Measurements from ENCODE around the gene CKB.
A peak's percentile ranks its signal among the peaks of the same experiment; 100 is the strongest.

Gene CKB

DNA sequence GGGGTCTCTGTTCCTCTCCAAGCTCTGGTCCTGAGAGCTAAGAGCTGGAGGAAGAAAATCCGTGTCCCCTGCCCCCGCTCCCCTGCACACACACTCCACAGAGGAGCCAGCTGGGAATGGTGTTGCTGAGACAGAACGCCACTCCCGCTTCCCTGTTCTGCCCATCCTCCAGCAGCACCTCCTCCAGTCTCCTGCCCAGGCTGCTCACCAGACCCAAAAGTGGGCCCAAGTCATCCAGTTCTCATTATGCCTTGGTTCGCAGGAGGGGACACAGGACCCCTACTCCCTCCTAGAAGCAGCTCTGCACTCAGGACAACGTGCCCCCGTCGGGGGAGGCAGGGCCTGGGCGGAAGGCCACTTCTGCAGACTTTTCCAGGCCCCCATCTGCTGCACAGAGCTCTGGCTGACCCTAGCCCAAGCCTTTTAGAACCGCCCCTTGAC, 5.5 kb upstream of the CKB start:
- peak in 34 of 58 donors; percentile 27 to 74 (median 58) for DNase-seq

DNA sequence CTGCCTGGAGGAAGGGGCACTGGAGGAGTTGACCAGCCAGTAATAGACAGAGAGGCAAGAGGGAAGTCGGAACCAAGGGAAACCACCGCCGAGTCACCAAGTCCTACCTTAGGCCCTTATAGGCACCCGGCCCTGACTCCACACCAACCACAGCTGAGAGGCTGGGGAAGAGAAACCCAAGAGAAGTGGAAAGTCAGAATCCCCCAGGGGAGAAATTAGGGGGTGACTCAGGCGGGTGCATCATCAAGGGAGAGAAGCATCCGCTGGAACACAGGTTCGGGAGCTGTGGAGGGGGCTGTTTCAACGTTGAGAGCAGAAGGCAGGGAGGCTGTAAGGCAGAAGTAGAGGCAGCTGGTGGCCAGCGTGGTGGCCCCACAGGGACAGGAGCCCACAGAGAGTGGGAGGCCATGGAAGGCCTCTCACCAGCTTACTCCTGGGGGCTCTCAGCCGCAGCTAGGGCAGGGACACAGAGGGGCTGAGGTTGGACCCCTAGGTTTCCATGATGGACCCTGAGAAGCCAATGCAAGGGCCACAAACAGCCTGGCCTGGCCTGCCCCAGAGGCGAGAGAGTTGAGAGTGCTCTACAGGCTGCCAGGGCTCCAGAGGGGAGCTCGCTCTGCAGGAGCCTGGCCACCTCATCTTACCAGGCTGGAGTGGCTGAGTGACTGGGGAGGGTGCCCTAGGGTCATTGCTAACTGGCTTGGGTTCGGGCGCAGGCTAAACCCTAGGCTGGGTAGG, 4.9 kb upstream of the CKB start:
- DNase-seq, result no peak

GRCh38 chr14:103526914-103527248, 4.3 kb upstream of the CKB start:
- DNase-seq, result no peak

GRCh38 chr14:103526247-103526913, 3.8 kb upstream of the CKB start:
- no peak for DNase-seq

DNA sequence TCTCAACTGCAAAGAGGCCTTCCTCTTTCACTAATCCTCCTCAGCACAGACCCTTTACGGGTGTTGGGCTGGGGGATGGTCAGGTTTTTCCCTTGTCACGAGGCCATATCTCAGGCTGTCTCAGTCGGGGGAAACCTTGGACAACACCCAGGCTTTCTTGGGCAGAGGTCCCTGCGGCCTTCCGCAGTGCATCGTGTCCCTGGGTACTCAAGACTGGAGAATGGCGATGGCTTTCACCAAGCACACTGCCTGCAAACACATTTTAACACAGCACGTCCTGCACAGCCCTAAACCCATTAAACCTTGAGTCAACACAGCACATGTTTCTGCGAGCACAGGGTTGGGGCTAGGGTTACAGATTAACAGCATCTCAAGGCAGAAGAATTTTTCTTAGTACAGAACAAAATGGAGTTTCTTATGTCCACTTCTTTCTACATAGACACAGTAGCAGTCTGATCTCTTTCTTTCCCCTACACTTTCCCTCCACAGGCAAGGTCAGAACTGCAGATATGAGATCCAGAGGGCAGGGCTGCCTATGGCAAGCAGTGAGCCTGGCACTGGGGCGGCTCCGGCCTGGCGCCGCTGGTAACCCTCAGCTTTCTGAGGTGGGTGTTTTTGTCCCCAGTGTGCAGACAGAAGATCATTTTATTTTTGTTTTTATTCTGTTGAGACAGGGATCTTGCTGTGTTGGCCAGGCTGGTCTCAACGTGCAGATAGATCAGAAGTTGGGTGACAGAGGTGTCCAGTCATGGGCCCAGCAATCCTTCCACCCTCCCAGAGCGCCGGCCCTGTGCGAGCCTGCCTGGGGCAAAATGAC, 3.0 kb upstream of the CKB start:
- peak in 1 of 58 donors; percentile 17 for DNase-seq

GRCh38 chr14:103524002-103524935, 1.6 kb upstream of the CKB start:
- no peak for DNase-seq

DNA sequence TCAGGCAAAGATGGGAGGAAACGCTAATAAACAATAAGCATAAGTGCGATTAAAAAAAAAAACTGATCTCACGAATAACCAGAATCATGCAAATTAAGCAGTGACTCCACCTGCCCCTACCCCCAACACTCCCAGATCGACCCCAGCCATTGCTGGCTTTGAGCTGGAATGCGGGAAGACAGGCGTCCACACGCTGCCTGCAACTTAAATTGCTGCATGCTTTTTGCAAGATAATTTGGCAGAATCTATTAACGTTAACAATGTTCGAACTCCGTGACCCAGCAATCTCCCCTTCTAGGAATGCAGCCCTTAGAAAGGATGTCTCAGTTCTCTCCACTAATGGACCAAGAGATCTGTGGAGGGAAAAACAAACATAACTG, 935 bp upstream of the CKB start:
- no peak for DNase-seq

DNA sequence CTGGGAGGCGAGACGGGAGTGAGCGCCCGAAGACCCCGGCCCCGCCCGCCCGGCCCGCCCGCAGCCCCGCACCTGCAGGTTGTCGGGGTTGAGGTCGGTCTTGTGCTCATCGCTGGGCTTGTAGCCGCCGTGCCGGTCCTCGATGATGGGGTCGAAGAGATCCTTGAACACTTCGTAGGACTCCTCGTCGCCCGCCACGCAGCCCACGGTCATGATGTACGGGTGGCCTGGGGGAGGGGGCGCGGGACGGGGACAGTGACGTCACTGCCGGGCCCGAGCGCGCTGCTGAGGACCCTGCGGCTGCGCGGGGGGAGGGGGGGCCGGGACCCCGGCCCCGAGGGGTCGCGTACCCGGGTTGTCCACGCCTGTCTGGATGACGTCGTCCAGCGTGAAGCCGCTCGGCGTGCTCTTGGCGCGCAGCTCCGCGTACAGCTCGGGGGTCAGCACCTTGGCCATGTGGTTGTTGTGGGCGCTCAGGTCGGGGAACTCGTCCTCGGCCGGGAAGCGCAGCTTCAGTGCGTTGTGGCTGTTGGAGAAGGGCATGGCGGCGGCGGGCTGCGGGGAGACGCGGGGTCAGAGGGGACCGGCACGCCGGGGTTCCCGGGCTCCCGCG, 573 bp downstream of the CKB start:
- DNase-seq, result peak in 3 of 58 donors; percentile 34 to 60 (median 40)

DNA sequence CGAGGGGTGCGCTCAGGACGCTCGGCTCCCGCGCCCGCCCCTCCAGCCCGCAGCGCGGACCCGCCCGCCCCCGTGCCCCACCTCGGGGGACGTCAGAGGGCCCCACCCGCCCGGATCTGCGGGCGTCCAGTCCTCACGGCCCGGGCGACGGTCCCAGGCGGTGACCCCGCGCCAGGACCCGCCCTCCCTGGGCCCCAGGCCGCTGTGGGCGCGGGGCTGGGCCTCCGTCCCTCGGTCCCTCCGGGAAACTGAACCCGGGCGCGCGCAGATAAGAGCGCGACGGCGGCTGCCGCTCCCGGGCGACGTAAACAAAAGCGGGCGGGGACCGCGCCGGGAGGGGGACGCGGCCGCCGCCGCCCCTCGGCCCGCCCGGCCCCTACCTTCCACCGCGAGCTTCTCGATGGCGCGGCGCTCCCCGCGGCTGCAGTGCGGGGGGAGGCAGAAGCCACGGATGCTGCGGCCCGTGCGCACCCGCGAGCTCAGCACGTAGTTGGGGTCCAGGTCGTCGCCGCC, 1.1 kb downstream of the CKB start:
- DNase-seq, result peak in 11 of 58 donors; percentile 63 to 86 (median 78)

GRCh38 chr14:103520657-103521437, 1.8 kb downstream of the CKB start:
- DNase-seq, result peak in 49 of 58 donors; percentile 42 to 86 (median 72)

- DNase-seq, result no peak
Observed at GRCh38 chr14:103520269-103520656, 2.4 kb downstream of the CKB start.

- peak in 3 of 58 donors; percentile 30 to 33 (median 32) for DNase-seq
Observed at GRCh38 chr14:103519837-103520212, 2.8 kb downstream of the CKB start.

GRCh38 chr14:103519043-103519836, 3.4 kb downstream of the CKB start:
- DNase-seq, result peak in 3 of 58 donors; percentile 36 to 52 (median 41)

DNA sequence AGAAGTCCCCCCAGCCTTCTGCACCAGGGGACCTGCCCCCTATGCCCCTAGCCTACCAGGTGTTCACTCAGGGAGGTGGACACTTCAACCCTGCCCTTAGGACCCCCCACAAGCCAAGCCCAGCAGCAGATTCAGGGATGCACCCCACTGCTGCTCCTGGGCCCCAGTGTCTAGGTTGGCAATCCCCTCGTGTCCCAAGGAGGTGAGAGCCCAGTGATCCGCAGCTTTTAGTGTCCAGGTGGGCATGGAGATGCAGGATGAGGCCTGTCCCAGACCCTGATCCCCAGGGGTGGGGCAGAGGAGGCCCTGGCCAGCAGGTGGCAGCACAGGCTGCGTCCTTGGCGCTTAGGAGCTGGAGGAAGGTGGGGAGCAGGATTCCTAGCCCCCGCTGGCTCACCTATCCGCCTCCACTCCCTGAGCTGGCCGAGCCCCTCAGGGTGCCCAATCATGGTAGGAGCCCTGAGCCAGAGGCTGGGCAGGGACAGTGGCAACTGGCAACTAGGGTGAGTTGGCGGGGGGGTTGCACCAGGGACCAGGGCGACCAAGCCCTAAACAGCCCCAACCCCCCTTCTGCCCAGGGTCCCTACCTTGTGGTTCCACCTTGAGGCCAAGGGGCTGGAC, 4.1 kb downstream of the CKB start:
- DNase-seq, result peak in 46 of 58 donors; percentile 24 to 72 (median 52)

DNA sequence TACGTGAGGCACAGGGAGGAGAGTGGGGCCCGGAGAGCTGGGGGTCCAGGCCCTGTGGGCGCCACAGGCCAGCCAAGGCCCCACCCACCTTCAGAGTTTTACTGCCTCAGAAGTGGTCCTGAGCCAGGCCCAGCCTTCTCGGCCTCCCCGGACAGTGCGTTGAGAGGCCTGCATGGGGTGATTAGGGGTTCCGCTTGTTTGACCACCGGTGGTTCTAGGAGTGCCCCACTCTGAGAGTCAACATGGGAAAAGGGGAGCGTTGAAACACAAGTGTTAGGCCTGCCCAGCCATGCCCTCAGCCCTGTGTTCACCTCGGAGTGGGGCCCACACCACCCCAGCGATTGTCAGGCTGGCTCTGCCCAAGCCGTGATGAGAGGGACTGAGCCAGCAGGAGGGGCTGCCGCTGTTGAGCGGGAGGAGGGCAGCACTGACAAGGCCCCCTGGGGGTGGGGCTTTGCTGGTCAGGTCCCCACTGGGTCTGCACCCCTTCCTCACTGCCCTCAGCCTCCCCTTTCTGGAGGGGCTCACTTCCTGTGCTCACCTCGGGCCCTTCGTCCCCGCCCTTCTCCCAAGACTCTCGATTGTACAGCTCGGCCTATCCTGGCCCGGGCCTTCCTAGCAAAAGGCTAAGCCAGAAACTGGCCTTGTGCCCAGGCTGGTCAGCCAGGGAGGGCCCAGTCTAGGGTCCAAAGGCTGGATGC, 4.8 kb downstream of the CKB start:
- DNase-seq, result peak in 11 of 58 donors; percentile 40 to 65 (median 46)

DNA sequence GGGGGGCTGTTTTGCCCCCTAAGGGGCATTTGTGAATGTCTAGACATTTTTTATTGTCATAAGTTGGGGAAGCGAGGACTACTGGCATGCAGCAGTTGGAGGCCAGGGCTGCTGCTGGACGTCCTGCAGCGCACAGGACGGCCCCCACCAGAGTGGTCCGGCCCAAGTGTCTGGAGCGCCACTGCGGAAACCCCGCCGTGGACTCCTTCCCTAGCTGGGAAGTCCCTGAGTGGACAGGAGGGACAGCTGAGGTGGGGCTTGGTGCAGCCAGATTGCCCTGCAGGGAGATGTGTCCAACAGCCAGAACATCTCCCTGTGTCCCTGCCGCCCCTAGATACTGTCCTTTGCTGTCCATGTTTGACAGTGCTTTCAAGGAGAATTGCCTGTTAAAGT, 5.5 kb downstream of the CKB start:
- DNase-seq, result no peak

- DNase-seq, result peak in 2 of 58 donors; percentile 20 to 37
Observed at GRCh38 chr14:103516426-103517173, 6.0 kb downstream of the CKB start.

Measured in anterior cingulate cortex (tissue), 58 donors.